HG02759 (cell line): Measurements from ENCODE around the gene SMG1.
"Not testable (repeated sequence)": the region's sequence is repeated elsewhere in the genome, so short reads cannot be mapped to it uniquely, and the experiment has no call there.

Experiments
- ATAC-seq: cut with Tn5 transposase; IDR thresholded peaks from one replicate; pipeline ENCODE4 v1.9.1; 2021; ENCODE audit warnings: mild to moderate bottlenecking, moderate library complexity; ENCODE audit not compliant: unreplicated experiment

The SMG1 gene

DNA sequence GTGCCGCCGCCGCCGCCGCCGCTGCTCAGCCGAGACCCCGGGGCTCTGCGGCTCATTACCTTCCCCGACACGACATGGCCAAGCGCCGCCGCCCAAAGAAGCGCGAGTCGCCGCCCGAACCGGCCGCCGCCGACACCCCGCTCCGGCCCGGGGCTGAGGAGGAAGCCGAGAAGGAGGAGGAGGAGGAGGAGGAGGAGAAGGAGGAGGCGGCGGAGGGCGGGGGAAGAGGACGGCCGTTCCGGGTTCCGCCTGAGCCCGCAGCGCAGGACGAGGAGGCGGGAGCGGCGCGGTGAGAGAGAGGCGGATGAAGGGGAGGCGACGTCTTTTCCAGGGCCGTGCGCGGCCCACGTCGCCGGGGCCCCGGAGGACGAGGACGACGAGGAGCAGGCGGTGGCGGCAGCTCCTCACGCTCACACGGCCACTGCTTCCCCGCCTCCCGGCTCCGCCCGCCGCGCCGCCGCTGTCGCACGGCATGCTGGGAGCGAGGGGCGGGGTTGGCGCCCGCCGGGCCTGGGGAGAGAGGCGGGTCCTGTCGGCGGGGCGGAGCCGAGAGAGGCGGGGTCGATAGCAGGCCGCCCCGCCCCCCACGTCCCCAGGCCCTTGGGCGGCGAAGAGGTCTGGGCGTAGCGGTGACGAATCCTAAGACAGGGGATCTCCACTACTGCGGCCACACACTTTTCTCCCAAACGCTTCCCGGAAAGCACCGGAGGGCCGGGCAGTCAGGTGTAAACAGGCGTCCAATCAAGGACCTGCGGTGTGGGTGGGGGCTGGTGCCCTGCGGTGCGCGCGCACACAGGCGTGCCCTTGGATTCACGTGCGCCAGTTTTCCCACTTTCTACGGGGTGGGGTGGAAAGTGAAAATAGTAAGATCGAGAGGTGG is at the start of gene SMG1:
SMG1 (minus strand) TSS at position 423 of the 880 bp plus-strand sequence; CDS start at position 56, 367 bp downstream.
- peak; percentile 87 for ATAC-seq

GRCh38 chr16:18975109-18975508 is 48.9 kb upstream of the SMG1 start:
- no peak for ATAC-seq

GRCh38 chr16:18969855-18970240 is 43.6 kb upstream of the SMG1 start:
- ATAC-seq: no peak

- ATAC-seq: no peak
Observed at GRCh38 chr16:18969050-18969854, 43.0 kb upstream of the SMG1 start.

DNA sequence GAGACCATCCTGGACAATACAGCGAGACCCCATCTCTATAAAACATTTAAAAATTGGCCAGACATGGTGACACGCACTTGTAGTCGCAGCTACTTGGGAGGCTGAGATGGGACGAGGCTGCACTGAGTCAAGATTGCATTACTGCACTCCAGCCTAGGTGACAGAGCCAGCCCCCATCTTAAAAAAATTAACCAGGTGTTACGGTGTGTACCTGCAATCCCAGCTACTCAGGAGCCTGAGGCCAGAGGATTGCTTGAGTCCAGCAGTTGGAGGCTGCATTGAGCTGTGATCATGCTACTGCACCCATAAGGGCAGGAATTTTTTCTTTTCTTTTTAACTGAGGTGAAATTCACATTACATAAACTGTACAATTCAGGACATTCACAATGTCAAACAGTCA is 40.6 kb upstream of the SMG1 start:
- no peak for ATAC-seq

- no peak for ATAC-seq
Observed at GRCh38 chr16:18965555-18965954, 39.3 kb upstream of the SMG1 start.

DNA sequence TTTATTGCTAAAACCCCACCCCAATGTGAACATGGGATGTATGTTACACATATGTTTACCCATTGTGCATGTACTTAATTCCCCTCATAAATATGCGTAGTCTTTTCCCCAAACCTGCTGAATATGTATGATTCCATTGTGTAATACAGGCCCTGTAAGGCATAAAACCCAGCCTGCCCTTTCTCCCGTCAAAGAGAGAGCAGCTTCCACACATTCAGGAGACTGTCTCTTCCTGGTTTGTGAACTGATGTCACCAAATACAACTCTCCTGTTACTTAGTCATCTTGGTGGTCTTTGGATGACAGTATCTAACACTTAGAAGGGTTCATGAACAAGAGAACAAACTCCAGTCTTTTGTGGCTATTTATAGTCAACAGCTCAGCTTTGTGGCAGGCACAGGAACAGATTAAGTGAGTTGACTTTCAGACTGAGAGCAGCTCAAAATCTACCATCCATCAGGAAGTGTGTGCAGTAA is 32.9 kb upstream of the SMG1 start:
- ATAC-seq: no peak

GRCh38 chr16:18958621-18959029 is 32.4 kb upstream of the SMG1 start:
- ATAC-seq: no peak

- not testable (repeated sequence) for ATAC-seq
Observed at GRCh38 chr16:18956658-18957241, 30.5 kb upstream of the SMG1 start.

GRCh38 chr16:18955874-18956580 is 29.8 kb upstream of the SMG1 start:
- ATAC-seq: not testable (repeated sequence)

DNA sequence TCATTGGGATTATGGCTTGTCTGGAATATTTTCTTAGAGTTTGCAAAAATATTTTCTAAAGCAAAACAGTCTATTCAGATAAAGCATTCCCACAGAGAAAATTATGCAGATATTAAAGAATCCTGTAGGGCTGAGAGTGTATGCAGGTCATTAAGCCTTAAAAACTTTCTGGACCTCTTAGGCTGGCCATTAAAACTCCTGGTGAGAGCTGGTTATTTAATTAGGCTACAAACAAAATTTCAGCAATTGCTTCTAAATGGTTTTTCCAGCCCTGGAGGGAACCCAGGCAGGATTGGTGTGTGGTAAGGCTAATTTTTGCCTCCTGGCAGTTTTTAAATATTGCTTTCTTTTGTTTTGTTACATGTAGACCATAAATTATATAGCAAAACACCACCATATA is 27.3 kb upstream of the SMG1 start:
- no peak for ATAC-seq

- no peak for ATAC-seq
Observed at GRCh38 chr16:18950469-18951185, 24.4 kb upstream of the SMG1 start.

GRCh38 chr16:18948372-18949020 is 22.3 kb upstream of the SMG1 start:
- no peak for ATAC-seq

DNA sequence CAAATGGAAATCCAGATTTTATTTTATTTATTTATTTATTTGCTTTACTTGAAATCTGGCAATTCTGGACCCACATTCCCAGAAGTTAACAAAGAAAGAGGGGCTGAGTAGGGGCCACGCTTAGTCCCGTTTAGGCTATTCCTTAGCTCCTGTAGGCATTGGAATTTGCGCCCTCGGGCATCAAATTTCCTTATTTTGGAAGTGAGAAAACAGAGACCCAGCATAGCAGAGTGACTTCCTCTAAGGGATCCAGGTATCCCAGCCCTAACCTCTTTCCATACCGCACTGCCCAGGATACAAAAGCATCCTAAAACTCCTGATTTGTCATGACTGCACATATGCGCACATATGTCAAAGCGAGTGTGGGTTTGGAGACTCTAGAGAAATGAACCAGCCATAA is 19.0 kb upstream of the SMG1 start:
- no peak for ATAC-seq

DNA sequence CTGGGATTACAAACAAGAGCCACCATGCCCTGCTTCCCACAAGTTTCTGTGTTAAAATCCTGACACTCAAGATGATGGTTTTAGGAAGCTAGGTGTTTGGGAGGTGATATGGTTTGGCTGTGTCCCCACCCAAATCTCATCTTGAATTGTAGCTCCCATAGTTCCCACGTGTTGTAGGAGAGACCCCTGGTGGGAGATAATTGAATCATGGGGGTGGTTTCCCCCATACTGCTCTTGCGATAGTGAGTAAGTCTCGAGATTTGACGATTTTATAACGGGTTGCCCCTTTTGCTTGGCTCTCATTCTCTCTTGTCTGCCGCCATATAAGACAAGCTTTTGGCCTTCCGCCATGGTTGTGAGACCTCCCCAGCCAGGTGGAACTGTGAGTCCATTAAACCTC is 17.2 kb upstream of the SMG1 start:
- ATAC-seq: no peak

DNA sequence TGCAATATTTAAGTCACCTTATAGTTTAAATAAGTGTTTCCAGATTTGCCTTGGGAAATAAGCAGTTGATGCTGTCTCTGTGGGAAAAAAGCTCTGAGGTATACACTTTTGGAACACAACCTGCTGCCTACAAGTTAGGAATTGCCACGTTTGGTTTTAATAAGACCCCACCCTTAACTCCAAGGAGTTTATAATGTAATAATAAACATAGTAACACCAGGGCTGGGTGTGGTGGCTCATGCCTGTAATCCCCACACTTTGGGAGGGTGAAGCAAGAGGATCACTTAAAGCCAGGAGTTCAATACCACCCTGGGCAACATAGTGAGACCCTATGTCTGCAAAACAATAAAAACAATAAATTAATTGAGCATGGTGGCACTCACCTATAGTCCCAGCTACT is 15.9 kb upstream of the SMG1 start:
- no peak for ATAC-seq

- no peak for ATAC-seq
Observed at GRCh38 chr16:18941471-18941870, 15.3 kb upstream of the SMG1 start.

DNA sequence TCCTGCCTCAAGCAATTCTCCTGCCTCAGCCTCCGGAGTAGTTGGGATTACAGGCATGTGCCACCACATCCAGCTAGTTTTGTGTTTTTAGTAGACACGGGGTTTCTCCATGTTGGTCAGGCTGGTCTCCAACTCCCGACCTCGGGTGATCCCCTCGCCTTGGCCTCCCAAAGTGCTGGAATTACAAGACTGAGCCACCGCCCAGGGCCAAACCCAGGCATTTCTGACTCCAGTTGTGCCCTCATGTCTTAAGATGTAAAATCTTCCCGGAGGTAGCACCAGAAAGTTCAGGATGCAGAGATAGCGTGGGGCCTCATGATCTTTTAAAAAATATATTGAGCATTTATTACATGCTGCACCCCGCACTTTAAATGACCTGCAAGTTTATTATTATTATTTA is 12.8 kb upstream of the SMG1 start:
- ATAC-seq: no peak

GRCh38 chr16:18937390-18937789 is 11.2 kb upstream of the SMG1 start:
- ATAC-seq: no peak
